Activated CD4-positive, CD25-positive, alpha-beta regulatory T cell treated with anti-CD3 and anti-CD28 coated beads, Interleukin-2, amount 50 U/mL, for 16 hours (primary cell): ENCODE measurements around the gene RASGRF2.
A peak's percentile ranks its signal among the peaks of the same experiment; 100 is the strongest.

ENCODE experiments used
- DNase-seq: peaks from one replicate; pipeline ENCODE4 v3.0.0-alpha.2; 2020; ENCODE audit warnings: low read depth, low spot score

RASGRF2 gene

DNA sequence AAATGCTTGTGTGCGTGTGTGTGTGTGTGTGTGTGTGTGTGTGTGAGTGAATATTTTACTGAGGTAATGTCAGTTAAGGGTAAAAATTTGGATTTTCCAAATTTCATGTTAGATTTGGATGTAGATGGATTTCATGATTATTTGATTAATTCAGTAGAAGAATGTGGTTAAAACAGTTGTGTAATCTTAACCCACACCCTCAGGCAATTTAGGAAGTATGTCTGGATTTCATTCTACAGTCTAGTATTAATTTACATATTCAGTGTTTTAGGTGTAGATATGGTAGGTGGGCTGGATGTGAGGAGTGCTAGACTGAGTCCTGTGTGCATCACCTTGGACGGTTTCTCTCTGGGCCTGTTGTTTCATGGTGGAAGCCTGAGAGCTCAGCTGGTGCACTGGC is 173.9 kb downstream of the RASGRF2 start:
- DNase-seq, result no peak

DNA sequence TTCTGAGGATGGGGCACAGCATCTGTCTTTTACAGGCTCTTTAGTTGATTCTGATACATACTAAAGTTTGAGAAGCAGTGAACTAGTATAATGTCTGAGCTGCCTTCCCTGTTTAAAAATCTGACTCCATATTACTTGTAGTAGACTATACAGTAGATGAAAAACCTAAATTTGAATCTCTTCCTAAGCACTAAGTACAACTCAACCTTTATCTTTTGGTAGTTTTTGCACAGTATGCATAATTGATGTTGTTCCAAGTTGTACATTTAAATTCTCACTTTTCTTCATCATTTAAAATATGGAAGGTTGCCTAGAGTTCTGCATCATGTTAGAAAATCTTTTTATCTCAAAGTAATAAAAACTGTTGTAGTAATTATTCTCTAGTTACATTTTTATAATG is 174.4 kb downstream of the RASGRF2 start:
- no peak for DNase-seq

DNA sequence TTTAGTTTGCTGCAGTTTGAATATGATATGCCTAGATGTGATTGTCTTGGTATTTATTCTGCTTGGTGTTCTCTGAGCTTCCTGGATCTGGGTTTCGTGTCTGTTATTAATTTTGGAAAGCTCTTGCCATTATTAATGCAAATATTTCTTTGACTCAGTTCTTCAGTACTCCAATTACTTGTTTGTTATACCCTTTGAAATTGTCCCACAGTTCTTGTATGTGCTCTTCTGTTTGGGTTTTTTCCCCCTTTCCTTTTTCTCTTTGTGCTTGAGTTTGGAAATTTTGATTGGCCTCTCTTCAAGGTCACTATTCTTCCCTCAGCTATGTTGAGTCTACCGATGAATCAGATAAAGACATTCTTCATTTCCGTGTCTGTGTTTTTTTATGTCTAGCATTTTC is 176.4 kb downstream of the RASGRF2 start:
- DNase-seq, result no peak

DNA sequence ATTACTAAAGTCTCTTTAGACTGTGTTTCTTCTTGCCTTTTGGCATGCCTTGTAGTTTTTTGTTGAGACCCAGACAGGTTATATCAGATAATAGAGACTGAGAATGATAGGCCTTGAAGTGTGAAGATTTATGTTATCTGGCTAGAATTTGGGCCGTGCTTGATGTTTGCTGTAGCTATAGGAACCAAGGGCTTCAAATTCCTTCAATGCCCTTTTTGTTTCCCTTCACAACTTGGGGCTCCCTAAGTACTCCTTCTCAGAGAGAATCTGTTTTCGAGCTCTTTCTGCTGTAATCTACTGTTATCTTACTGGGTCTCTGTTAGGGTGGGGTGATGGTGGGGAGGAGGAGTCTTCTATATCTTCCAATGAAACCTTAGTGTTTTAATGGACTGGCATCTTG is 177.7 kb downstream of the RASGRF2 start:
- no peak for DNase-seq

DNA sequence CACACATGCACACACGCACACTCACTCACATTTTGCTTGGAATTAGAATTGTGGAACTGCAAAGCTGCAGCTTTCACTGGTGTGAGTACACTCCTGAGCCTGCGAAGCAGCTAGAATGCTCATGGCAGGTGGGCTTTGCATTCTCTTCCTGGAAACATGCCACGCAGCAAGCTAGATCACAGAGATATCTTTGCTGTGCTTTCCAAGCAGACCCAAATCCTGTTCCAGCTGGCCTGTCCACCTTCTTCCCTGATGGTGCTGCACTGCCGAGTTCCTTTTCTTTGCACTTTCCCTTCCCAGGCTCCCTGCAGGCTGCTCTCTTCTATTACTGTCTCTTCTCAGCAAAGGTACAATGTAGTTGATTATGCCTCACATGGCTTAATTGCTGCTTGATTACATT is 180.3 kb downstream of the RASGRF2 start:
- no peak for DNase-seq

DNA sequence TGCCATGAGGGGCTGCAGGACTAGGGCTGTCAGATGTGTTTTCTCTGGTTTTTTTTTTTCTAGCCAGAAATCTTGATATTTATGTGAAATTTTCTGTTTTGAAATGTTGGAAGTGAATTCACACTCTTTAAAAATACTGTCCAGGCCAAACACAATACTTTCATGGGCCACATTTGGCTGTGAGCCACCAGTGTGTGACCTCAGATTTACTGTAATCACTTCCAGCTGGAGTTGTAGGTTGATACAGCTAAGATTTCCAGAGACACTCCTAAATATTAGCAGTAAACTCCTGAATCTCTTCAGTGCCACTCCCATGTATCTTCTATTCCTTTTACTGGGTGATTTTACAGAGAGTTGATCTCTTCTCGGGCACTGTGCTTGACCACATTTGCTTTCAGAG is 180.8 kb downstream of the RASGRF2 start:
- no peak for DNase-seq

DNA sequence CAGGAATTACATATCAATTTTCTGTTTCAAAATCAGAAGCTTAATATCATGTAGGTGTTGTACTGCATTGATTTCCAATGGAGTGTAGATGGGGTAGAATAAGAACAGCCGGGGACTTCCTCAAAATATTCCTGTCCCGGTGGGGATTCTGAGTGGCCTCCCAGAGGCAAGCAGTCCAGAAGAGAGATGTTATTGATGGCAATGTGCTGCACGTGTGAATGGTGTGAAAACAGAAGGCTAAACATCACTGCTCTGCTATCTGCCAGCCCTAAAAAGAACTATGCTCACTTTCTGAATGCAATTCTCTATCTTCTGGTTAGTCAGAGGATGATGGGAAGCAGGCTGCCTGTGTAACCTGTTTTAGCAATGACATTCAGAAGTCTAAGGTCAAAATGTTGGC is 181.9 kb downstream of the RASGRF2 start:
- DNase-seq, result no peak

DNA sequence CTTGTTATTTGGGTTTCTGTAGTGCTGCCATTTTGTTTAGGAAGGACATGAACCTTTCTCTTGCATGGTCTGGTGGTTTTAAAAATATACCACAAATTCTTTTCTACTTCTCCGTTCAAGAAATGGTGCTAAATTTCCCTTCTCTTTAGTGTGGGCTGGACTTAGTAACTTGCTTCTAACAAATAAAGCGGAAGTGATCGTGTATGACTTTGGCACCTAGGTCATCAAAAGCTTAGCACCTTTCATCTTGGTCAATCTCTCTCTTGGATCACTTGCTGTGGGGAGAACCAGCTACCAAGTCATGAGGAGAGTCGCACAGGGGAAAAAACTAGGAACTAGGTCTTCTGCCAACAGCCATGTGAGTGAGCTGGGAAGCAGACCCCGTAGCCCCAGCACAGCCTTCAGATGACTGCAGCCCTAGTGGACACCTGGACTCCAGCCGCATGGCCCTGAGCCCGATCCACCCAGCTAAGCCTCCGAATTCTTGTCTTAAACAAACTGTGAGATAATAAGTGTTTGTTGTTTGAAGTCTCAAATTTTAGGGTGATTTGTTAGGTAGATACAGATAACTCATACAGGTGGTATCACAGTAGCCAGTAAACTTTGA is 185.3 kb downstream of the RASGRF2 start:
- DNase-seq, result no peak

DNA sequence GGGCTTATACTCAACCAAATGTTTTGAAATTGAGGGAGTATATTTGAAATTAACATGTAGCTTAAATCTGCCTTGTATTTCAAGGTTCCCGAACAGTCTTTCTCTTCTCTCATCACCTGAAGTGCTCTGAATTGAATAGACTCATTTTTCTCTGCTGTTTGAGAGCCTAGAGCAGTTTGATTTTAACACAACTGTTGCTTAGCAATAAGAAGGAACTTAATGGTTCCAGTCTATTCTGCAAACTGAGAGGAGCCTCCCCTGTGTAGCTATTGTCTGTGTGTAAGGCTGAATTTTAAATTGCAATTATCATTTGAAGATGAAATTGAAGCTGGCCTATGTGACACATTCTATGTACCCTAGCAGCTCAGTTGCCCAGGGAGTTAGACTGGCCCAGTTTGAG is 185.9 kb downstream of the RASGRF2 start:
- DNase-seq, result no peak

DNA sequence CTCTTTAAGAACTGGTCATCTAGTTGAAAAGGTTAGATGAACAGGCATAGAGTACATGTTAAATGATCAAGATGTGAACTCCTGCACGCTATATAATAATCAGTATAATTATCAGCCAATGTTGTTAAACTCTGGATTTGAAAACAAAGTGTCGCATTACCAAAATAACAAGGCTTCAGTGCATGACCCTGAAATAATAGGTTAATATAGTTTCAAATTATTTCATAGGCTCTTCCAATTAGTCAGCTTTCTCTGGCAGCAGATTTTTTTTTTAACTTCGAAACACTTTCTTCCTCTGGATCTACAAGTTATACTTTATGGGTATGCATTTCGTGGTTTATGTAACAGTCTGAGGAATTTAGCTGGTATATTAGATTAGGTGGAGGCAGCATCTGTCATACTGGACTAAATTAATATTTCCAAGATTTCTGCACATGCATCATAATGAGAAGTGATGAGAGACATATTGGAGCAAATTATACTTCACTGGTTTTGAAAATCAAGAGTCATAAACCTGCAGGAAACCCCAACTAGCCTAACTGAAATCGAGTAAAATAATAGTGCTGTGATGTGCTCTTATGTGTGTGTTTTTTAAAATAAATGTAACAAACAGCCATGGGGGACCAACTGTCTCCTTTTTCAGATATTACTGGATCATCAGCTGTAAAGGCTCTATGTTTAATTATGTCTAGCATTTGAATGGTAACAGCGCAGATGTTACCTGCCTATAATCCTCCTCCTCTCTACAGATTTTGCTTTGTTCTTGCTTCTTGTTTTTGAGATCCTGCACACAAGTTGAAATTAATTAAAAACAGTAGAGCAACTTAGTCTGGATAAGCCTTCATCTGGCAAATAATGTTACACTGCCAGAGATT is 187.1 kb downstream of the RASGRF2 start:
- DNase-seq, result no peak

DNA sequence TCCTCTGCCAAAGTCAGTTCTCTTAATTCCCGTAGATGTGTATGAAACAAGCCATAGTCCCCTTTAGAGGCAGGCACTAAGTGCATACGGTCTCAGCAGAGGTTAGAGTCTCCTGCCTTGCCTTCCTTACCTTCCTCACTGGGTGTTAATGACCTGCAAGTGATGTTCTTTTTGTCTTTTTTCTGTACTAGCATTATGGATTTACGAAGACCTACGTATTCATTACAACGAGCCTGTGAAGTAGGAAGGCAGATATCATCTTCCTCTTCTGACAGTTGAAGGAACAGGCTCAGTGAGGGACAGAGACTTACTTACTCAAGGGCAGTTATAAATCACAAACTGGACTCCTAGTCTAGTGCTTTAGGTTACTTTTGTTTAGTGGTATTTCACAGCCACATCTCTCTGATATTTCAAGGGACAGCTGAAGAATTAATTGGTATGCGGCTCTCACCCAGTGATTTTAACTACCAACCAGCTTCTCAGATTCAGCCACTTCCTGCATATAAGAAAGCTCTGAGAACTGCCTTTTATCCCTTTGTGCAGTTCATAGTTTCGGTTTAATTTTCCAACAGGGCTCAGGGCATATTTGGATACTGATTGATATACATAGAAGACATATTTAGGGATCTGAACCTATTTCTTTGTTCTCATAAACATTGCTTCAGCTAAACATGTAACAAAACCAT is 187.9 kb downstream of the RASGRF2 start:
- no peak for DNase-seq

DNA sequence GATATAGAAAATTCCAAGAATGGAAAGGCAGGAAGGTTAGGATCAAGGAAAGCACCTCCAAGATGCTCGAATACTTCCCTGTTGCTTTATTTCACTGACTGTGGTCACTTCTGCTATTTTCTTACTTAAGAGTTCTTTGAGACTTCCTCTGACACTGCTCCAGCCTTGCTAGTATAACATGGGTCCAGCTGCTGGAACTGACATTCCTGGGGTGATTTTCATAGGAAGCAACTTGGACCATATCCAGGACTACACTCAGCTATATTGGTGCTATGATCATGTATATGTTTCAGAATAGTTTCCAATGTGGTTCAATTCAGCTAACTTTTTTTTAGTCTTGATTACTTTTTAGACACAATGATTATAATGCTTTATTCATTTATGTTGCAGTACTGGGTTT is 191.4 kb downstream of the RASGRF2 start:
- DNase-seq, result no peak

DNA sequence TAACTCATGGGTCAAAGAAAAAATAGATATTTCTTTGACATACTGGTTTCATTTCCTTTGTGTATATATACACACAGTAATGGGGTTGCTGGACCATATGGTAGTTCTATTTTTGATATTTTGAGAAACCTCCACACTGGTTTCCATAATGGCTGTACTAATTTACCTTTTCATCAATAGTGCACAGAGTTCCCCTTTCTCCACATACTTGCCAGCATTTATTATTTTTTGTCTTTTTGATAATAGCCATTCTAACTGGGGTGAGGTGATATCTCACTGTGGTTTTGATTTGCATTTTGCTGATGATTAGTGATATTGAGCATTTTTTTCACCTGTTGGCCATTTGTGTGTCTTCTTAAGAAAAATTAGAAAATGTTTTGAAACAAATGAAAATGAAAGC is 194.6 kb downstream of the RASGRF2 start:
- DNase-seq, result no peak

DNA sequence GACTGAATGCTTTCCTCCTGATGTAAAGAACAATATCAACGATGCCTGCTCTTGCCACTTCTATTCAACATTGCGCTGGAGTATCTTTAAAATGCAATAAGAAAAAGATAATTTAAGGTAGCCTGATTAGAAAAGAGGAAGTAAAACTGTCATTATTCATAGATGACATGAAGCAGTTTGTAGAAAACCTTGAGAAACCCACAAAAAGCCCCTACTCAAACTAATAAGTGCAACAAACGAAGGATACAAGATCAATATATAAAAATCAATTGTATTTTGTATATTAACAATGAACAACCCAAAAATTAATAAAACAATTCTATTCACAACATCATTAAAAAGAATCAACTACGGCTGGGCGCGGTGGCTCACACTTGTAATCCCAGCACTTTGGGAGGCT is 196.6 kb downstream of the RASGRF2 start:
- no peak for DNase-seq

DNA sequence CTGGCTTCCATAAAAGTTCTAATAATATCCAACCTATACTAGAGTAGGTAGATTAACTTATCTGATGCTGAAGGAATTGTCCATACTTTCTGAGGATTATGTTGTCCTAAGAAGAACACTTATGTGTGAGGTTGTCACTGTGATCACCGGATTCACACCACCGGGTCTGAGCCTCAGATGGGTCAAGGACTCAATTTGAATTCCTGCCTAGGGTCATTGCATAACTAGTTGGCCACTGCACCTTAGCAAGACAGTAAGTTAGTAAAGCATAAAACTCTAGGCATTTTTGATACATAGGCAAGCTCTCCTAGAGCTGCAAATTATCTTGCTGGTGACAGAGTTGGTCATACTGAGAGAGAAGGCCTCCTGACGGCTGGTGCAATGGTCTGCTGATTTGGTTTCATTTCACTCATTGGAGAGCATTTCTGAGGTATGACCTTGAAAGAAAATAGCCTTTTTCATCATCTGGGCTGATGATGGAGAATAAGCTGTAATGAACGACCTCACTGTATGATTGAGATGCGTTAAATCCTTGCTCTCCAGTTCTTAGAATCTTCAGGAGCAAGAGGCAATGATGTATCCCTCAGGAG is 200.9 kb downstream of the RASGRF2 start:
- no peak for DNase-seq

DNA sequence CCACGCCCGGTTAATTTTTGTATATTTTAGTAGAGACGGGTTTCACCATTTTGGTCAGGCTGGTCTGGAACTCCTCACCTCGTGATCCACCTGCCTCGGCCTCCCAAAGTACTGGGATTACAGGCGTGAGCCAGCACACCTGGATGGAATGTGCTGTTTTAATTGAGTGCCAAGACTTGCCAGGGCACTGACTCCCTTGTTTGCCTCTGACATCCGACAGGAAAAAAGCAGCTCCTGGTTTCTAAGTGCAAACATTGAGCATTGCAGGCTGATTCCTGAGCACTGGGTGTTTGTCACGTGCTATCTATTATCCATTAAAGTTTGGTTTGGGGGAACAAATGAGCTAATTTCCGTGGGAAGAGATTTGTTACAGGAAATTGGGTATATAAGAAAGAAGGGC is 202.3 kb downstream of the RASGRF2 start:
- no peak for DNase-seq

DNA sequence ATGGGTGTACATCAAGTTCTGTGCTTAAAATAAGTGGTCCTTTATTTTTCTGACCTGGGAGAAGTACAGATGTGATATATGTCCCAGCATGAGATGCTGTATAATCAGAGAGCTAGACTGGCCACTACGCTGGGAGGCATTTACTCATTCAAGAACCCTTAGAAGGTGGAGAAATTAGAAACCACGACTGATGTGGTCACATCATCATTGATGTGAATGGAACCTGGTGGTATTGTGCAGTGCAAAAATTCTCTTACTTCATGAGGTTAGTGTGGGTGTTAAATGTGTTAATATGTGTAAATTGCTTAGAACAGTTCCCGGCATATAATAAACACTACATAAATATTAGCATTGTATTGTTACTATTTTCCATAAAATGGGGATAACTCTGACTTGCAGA is 203.5 kb downstream of the RASGRF2 start:
- no peak for DNase-seq

DNA sequence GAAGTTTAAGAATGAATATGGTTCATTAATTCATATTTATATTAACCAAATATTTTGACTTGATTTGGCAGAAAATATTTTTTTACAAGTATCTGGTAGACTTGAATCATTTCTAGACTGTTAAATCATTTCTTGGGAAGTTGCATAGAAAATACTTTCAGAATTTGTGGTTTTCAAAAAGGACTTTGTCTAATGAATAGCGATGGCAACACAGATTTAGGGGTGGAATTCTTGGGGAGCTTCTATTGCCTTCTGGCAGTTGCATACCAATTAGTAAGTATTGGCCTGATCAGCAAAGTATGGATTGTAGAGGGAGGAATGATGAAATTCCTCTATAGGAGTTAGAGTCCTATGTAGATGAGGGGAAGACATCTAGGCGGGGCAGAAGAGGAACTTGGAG is 204.3 kb downstream of the RASGRF2 start:
- no peak for DNase-seq

DNA sequence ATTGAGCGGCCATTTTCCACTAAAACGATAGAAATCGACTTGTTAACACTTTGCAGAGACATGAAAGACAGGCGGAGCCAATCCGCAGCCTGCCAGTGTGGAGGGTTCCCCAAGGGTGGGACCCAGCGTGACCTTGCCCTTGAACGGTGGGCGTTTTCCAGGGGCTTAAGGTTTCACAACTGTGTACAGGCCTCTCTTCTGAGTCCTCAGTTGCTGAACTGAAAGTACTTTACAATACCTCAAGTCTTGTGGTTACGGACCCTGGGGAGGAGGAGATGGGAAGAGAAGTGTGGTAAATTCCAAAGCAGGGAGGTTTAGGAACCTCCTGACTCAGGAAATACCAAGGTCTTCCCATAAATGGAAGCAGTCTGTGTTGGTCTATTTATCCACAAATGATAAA is 204.8 kb downstream of the RASGRF2 start:
- DNase-seq, result no peak

DNA sequence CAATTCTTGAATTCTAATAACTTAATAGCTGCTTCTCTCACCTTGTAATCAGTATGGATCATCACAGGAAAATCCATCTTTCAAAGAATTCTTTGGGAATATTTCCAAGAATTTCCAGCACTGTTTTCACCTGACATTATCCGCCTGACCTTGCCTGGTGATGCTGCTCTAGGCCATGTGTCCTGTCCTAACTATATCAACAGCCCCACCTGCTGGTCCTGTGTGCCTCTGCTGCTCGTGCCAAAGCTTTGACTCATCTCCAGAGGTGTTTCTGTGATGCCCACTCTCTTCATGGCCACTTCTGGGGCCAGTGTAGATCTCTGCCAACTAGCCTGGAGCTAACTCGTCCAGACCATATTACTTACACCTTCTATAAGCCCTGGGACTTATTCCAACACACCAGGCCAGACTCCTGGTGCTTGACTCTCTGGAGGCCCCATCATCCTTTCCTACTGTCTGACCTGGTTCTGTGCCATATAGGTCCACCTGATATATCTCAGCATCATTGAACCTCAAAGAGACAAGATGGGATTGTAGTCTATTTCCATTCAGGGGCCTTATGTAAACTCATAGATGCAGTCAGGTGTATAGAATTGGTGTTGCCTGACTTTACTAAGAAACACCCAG is 205.4 kb downstream of the RASGRF2 start:
- peak; percentile 18 for DNase-seq

DNA sequence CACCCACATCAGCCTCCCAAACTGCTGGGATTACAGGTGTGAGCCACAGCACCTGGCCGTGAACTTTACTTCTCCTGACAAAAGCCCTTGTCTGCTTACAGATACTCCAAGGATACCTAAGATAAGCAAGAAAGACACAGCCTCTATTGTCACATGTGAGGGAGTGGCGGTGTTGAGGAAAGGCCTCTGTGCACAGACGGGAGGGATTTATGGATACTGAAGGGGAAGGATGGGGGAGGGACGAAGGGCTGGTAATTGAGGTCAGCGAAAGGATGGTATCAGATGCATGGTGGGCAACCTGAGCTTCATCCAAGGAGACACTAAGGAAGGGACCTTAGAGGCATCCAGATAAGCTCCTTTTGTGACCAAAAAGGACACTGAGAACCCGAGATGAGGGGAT is 206.3 kb downstream of the RASGRF2 start:
- no peak for DNase-seq

DNA sequence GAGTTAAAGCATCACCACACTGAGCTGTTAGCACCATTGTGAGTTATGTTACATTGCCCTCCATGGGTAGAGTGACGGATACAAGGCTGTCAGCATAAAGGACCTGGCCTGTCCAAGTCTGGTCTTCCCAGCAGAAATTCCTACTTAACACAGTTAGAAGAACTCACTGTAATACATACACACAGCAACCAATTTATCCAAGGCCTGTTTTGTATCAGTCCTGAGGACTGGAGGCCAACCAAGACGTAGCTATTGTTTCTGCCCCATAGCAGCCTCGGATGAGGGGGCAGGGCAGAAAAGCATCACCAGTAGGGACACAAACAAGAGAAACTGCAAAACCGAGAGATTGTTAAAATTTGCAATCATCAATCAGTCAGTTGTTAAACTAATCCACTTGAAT is 206.9 kb downstream of the RASGRF2 start:
- DNase-seq, result no peak
